Epithelial cell of proximal tubule (primary cell): ENCODE data around the gene DNAJA4. TPM values are rescaled to one million over a fixed set of nuclear protein-coding genes. Genes with fewer than 3 reads are reported as not detected.
"Not testable (repeated sequence)": the region's sequence is repeated elsewhere in the genome, so short reads cannot be mapped to it uniquely, and the experiment has no call there.

Experiments
- DNase-seq: peaks from one replicate; pipeline ENCODE4 v3.0.0-alpha.2; 2011; ENCODE audit warnings: low read depth
- H3K4me3 ChIP-seq: 2 replicates; pipeline ENCODE4 v1.5.1; 2011; ENCODE audit warnings: low read depth, mild to moderate bottlenecking, low read length
- CTCF ChIP-seq: conservative IDR thresholded peaks from 2 replicates; pipeline ENCODE4 v1.5.1; 2012; ENCODE audit warnings: low read depth, mild to moderate bottlenecking, low read length
- total RNA-seq: library from RNA; depleted of rRNA; stranded (reverse); fragments of >200 nt; gene quantifications from 2 replicates; pipeline ENCODE4 v1.2.3, GENCODE V29; 2015

DNAJA4 gene
- total RNA-seq, 1 donor from 2014 or later: 10.2 TPM

- H3K4me3 ChIP-seq: no peak overlapping the region
- no peak for DNase-seq
- no peak for TF ChIP-seq CTCF
Measured at GRCh38 chr15:78244101-78244500, 20.3 kb upstream of the DNAJA4 start.

GRCh38 chr15:78244893-78245292, 19.5 kb upstream of the DNAJA4 start:
- no peak for TF ChIP-seq CTCF
- H3K4me3 ChIP-seq: no peak overlapping the region
- DNase-seq: no peak

GRCh38 chr15:78245392-78245791, 19.0 kb upstream of the DNAJA4 start:
- H3K4me3 ChIP-seq, DNase-seq: not testable (repeated sequence)

GRCh38 chr15:78245976-78246620, 18.3 kb upstream of the DNAJA4 start:
- not testable (repeated sequence) for DNase-seq, H3K4me3 ChIP-seq

- no peak for TF ChIP-seq CTCF
- H3K4me3 ChIP-seq: no peak overlapping the region
- no peak for DNase-seq
Measured at GRCh38 chr15:78247911-78248310, 16.5 kb upstream of the DNAJA4 start.

- TF ChIP-seq CTCF: no peak
- no peak for DNase-seq
- H3K4me3 ChIP-seq: no peak overlapping the region
Measured at GRCh38 chr15:78249131-78249530, 15.2 kb upstream of the DNAJA4 start.

GRCh38 chr15:78251136-78251535, 13.2 kb upstream of the DNAJA4 start:
- no peak overlapping the region for H3K4me3 ChIP-seq
- TF ChIP-seq CTCF: no peak
- DNase-seq: no peak

- H3K4me3 ChIP-seq: no peak overlapping the region
- no peak for DNase-seq
- no peak for TF ChIP-seq CTCF
Measured at GRCh38 chr15:78255421-78256043, 8.8 kb upstream of the DNAJA4 start.
